IPS-18c (cell line): Measurements from ENCODE around the gene BTBD2.
"Not testable (repeated sequence)": the region's sequence is repeated elsewhere in the genome, so short reads cannot be mapped to it uniquely, and the experiment has no call there.

Experiments
- H3K4me3 ChIP-seq: 2 replicates; pipeline ENCODE4 v1.7.0; 2013; ENCODE audit warnings: low read depth, mild to moderate bottlenecking, low read length, moderate library complexity; ENCODE audit not compliant: insufficient read depth
- H3K9me3 ChIP-seq: one replicate; pipeline ENCODE4 v1.6.1; 2013; ENCODE audit warnings: mild to moderate bottlenecking, low read length, moderate library complexity; ENCODE audit not compliant: control insufficient read depth, insufficient read depth

Gene BTBD2

GRCh38 chr19:1999856-2000515 lies 15.5 kb downstream of the BTBD2 start:
- Histone ChIP-seq H3K4me3 (no peak overlapping the region), H3K9me3 (no peaks in the 10 kb centered on the region)

- H3K4me3 ChIP-seq: no peak overlapping the region
- H3K9me3 ChIP-seq: no peaks in the 10 kb centered on the region
These were observed 16.5 kb downstream of the BTBD2 start for GRCh38 chr19:1998712-1999708.

GRCh38 chr19:1997353-1998233 lies 17.9 kb downstream of the BTBD2 start:
- Histone ChIP-seq H3K4me3 (no peak overlapping the region), H3K9me3 (no peaks in the 10 kb centered on the region)

- H3K9me3 ChIP-seq: no peaks in the 10 kb centered on the region
- H3K4me3 ChIP-seq: no peak overlapping the region
These were observed 22.7 kb downstream of the BTBD2 start for GRCh38 chr19:1992759-1993260.

GRCh38 chr19:1991018-1991913 lies 24.2 kb downstream of the BTBD2 start:
- H3K4me3 ChIP-seq: no peak overlapping the region; the same call in 1 of the 2 replicates
- no peaks in the 10 kb centered on the region for H3K9me3 ChIP-seq

- H3K9me3 ChIP-seq: no peaks in the 10 kb centered on the region
- H3K4me3 ChIP-seq: no peak overlapping the region
These were observed 25.1 kb downstream of the BTBD2 start for GRCh38 chr19:1990230-1991017.

- no peak overlapping the region for H3K4me3 ChIP-seq
These were observed 25.8 kb downstream of the BTBD2 start for GRCh38 chr19:1989513-1990229.

GRCh38 chr19:1988464-1988863 lies 27.1 kb downstream of the BTBD2 start:
- not testable (repeated sequence) for H3K4me3 ChIP-seq, H3K9me3 ChIP-seq

More at GRCh38 chr19:1989513-1990229, 25.8 kb downstream of the BTBD2 start:
- H3K9me3 ChIP-seq: no peaks in the 10 kb centered on the region

- Histone ChIP-seq H3K4me3 (no peak overlapping the region), H3K9me3 (no peaks in the 10 kb centered on the region)
These were observed 28.0 kb downstream of the BTBD2 start for GRCh38 chr19:1987197-1988187.

- H3K9me3 ChIP-seq: no peaks in the 10 kb centered on the region
- no peak overlapping the region for H3K4me3 ChIP-seq
These were observed 29.0 kb downstream of the BTBD2 start for GRCh38 chr19:1986357-1987162.

- H3K4me3 ChIP-seq: no peak overlapping the region
- H3K9me3 ChIP-seq: no peaks in the 10 kb centered on the region
These were observed 29.7 kb downstream of the BTBD2 start for GRCh38 chr19:1985588-1986356.

- H3K4me3 ChIP-seq: no peak overlapping the region
- H3K9me3 ChIP-seq: no peaks in the 10 kb centered on the region
These were observed 31.2 kb downstream of the BTBD2 start for GRCh38 chr19:1984357-1984756.

GRCh38 chr19:1981253-1981652 lies 34.3 kb downstream of the BTBD2 start:
- Histone ChIP-seq H3K9me3 (no peaks in the 10 kb centered on the region), H3K4me3 (no peak overlapping the region)
